ENCODE results near the gene CREBBP. TPM values are rescaled to one million over a fixed set of nuclear protein-coding genes. Genes with fewer than 3 reads are reported as not detected.
A peak's percentile ranks its signal among the peaks of the same experiment; 100 is the strongest.

CREBBP gene
- total RNA-seq, 2 experiments from 2014 or later = 26.6 to 29.5 TPM

DNA sequence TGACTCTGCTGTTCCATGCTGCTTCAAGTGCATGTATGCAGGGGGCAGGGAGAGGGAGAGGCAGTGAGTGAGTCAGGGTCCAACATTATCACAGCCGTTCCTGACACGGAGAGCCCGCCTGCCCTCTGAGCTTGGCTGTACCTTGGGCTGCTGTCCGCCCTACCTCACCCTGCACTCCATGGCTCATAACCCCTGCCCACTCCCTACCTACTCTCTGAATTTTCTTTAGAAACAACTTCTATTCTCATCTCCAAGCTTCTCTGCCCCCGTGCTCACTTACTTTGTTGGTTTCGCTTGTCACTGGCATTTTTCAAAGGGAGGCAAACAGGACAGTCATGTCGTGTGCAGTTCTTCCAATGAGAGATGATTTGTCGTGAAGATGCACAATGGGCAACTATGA lies 88.8 kb downstream of the CREBBP start:
- POLR2A ChIA-PET = no interaction called here
- CTCF ChIA-PET = interaction anchor here (0.6 kb wide), 1 partner anchor 51 kb away, joined by 3 read pairs; no protein-coding TSS in a partner anchor

GRCh38 chr16:3789375-3790099 lies 91.0 kb downstream of the CREBBP start:
- H3K4me1 Mint-ChIP-seq (ENCODE audit: low read depth) = peaks cover 31% of the 10 kb centered on the region
- no peaks in the 10 kb centered on the region for H3K9me3 Mint-ChIP-seq
- H3K36me3 Mint-ChIP-seq = peaks cover 34% of the 10 kb centered on the region
- ChIA-PET CTCF (no interaction called here), POLR2A (interaction anchor here (0.6 kb wide), 1 partner anchor 21 kb away, joined by 3 read pairs; no protein-coding TSS in a partner anchor)
- no peak overlapping the region for H3K4me3 Mint-ChIP-seq
- intact Hi-C loops (cut with micrococcal nuclease) = loop anchor here (1.0 to 5.0 kb wide), 3 partner anchors 36 to 90 kb away; no protein-coding TSS in a partner anchor
- no peak for DNase-seq
- no peaks in the 10 kb centered on the region for H3K27me3 Mint-ChIP-seq
- H3K27ac Mint-ChIP-seq = no peak overlapping the region

More for the DNA sequence above, 88.8 kb downstream of the CREBBP start:
- Mint-ChIP-seq H3K27me3 (no peaks in the 10 kb centered on the region), H3K9me3 (no peaks in the 10 kb centered on the region), H3K4me1 (ENCODE audit: low read depth) (peaks cover 38% of the 10 kb centered on the region), H3K27ac (no peak overlapping the region), H3K4me3 (no peak overlapping the region), H3K36me3 (peaks cover 31% of the 10 kb centered on the region)
- no peak for DNase-seq
- intact Hi-C loops (cut with micrococcal nuclease) = no loop called here

GRCh38 chr16:3788711-3789374 lies 91.7 kb downstream of the CREBBP start:
- no peak for DNase-seq
- peaks cover 34% of the 10 kb centered on the region for H3K36me3 Mint-ChIP-seq
- no peak overlapping the region for H3K27ac Mint-ChIP-seq

GRCh38 chr16:3787924-3788661 lies 92.4 kb downstream of the CREBBP start:
- H3K36me3 Mint-ChIP-seq = peaks cover 30% of the 10 kb centered on the region
- ChIA-PET POLR2A (no interaction called here), CTCF (no interaction called here)
- intact Hi-C loops (cut with micrococcal nuclease) = loop anchor here (5.0 kb wide), 1 partner anchor 69 kb away; no protein-coding TSS in a partner anchor
- no peaks in the 10 kb centered on the region for H3K27me3 Mint-ChIP-seq
- no peak overlapping the region for H3K4me3 Mint-ChIP-seq
- no peaks in the 10 kb centered on the region for H3K9me3 Mint-ChIP-seq
- H3K4me1 Mint-ChIP-seq (ENCODE audit: low read depth) = peaks cover 27% of the 10 kb centered on the region
- no peak overlapping the region for H3K27ac Mint-ChIP-seq
- no peak for DNase-seq

More at GRCh38 chr16:3788711-3789374, 91.7 kb downstream of the CREBBP start:
- ChIA-PET CTCF (no interaction called here), POLR2A (no interaction called here)
- no peak overlapping the region for H3K4me3 Mint-ChIP-seq
- H3K27me3 Mint-ChIP-seq = no peaks in the 10 kb centered on the region
- H3K9me3 Mint-ChIP-seq = no peaks in the 10 kb centered on the region
- H3K4me1 Mint-ChIP-seq (ENCODE audit: low read depth) = peaks cover 31% of the 10 kb centered on the region
- intact Hi-C loops (cut with micrococcal nuclease) = loop anchor here (1.0 to 5.0 kb wide), 3 partner anchors 36 to 90 kb away; no protein-coding TSS in a partner anchor

- CTCF ChIA-PET = no interaction called here
- Mint-ChIP-seq H3K4me3 (no peak overlapping the region), H3K9me3 (no peaks in the 10 kb centered on the region), H3K36me3 (peaks cover 23% of the 10 kb centered on the region), H3K27ac (no peak overlapping the region), H3K27me3 (no peaks in the 10 kb centered on the region), H3K4me1 (ENCODE audit: low read depth) (peaks cover 23% of the 10 kb centered on the region)
- POLR2A ChIA-PET = interaction anchor here (0.7 kb wide), 1 partner anchor 8 kb away, joined by 3 read pairs; no protein-coding TSS in a partner anchor
- intact Hi-C loops (cut with micrococcal nuclease) = loop anchor here (5.0 kb wide), 1 partner anchor 72 kb away; no protein-coding TSS in a partner anchor
- DNase-seq = no peak
Measured at GRCh38 chr16:3785413-3785812, 95.1 kb downstream of the CREBBP start.

DNA sequence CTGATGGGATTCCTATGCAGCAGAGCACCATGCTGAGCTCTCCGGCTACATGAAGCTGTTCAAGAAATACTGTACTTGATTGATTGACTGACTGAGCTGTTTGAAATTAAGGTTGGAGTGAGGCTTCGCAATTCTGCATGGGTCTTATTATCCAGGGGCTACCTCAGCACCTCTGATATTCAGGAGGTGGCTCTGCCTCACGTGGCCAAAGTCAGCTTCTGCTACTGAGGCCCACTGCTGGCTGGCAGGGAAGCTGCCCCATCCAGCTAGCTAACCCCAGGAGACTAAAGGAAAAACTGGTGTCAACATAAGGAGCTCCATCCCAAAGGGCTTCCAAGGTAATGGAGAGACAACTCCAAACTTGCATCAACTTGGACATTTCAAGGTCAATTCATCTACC lies 97.0 kb downstream of the CREBBP start:
- Mint-ChIP-seq H3K4me1 (ENCODE audit: low read depth) (peaks cover 7% of the 10 kb centered on the region), H3K27me3 (no peaks in the 10 kb centered on the region), H3K27ac (no peak overlapping the region), H3K36me3 (peaks cover 21% of the 10 kb centered on the region), H3K9me3 (no peaks in the 10 kb centered on the region), H3K4me3 (no peak overlapping the region)
- ChIA-PET POLR2A (interaction anchor here (0.5 kb wide), 1 partner anchor 115 kb away, joined by 3 read pairs; no protein-coding TSS in a partner anchor), CTCF (no interaction called here)
- DNase-seq = no peak
- intact Hi-C loops (cut with micrococcal nuclease) = no loop called here

- Mint-ChIP-seq H3K27ac (no peak overlapping the region), H3K36me3 (peaks cover 21% of the 10 kb centered on the region), H3K4me3 (no peak overlapping the region), H3K4me1 (ENCODE audit: low read depth) (peaks cover 7% of the 10 kb centered on the region), H3K27me3 (no peaks in the 10 kb centered on the region), H3K9me3 (no peaks in the 10 kb centered on the region)
- intact Hi-C loops (cut with micrococcal nuclease) = no loop called here
- ChIA-PET CTCF (no interaction called here), POLR2A (no interaction called here)
- DNase-seq = no peak
Measured at GRCh38 chr16:3782566-3782965, 97.9 kb downstream of the CREBBP start.

DNA sequence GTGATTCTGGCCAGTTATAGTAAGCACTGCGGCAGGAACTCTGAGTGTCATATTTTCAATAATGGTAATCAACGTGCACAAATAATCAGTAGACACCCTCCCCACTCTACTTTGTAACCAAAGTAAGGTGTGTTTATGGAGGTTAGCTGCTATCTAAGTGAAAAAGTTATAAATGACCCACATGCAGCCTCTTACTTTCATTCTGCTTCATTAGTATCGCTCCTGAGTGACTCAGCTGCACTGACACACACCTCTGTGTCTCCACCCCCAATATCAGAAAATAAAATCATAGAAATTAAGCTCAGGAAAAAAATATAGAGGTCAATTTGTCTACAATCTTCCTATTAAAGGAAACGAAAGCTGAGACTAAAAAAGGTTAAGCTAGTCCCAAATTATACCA lies 99.1 kb downstream of the CREBBP start:
- DNase-seq = no peak
- intact Hi-C loops (cut with micrococcal nuclease) = no loop called here
- Mint-ChIP-seq H3K27me3 (no peaks in the 10 kb centered on the region), H3K4me1 (ENCODE audit: low read depth) (peaks cover 7% of the 10 kb centered on the region), H3K4me3 (no peak overlapping the region), H3K9me3 (no peaks in the 10 kb centered on the region), H3K36me3 (peaks cover 22% of the 10 kb centered on the region), H3K27ac (no peak overlapping the region)
- CTCF ChIA-PET = interaction anchor here (1.1 kb wide), 1 partner anchor 91 kb away, joined by 3 read pairs; no protein-coding TSS in a partner anchor
- POLR2A ChIA-PET = no interaction called here

DNA sequence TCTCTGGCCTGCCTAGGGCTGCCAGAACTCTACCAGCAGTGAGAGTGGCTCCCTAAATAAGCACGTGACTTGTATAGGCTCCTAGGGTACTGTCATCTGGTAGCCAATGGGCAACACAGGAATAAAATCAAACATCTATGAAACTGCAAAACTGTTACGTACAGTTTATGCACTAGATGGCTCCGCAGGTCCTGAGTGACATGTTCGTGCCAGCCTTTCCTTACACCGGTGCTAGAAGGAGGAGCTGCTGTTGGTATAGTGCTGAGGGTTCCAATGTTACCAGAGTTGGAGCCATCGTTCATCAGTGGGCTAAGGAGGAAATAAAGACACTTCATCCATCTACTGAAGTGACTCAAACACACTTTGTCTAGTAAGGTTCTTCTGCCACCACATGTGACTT lies 99.9 kb downstream of the CREBBP start:
- ChIA-PET POLR2A (no interaction called here), CTCF (interaction anchor here (0.6 kb wide), 1 partner anchor 936 kb away, joined by 3 read pairs; no protein-coding TSS in a partner anchor)
- DNase-seq = peak; percentile 16
- Mint-ChIP-seq H3K4me1 (ENCODE audit: low read depth) (peaks cover 7% of the 10 kb centered on the region), H3K27me3 (no peaks in the 10 kb centered on the region), H3K36me3 (peaks cover 19% of the 10 kb centered on the region), H3K9me3 (no peaks in the 10 kb centered on the region), H3K27ac (no peak overlapping the region), H3K4me3 (no peak overlapping the region)
- intact Hi-C loops (cut with micrococcal nuclease) = no loop called here

DNA sequence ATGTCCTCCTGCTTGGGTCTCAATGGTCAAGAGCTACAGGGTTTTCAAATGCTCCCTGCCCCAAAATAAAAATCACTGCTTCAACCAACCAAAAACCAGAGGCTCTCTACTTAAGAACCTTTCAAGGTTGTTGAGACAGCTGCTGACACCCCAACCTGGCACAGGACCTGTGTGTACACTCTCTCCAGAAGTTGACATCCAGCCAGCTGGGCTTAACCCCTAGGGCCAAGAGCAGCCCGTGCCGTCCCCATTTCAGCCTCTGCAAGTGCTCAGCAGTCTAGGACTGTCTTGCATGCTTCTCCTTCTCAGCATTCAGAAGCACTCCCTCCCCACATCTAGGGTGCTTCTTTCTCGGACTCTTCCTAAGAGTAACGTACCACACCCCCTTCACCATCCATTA lies 104.2 kb downstream of the CREBBP start:
- Mint-ChIP-seq H3K4me1 (ENCODE audit: low read depth) (peaks cover 3% of the 10 kb centered on the region), H3K4me3 (no peak overlapping the region), H3K9me3 (no peaks in the 10 kb centered on the region), H3K27me3 (no peaks in the 10 kb centered on the region), H3K27ac (no peak overlapping the region), H3K36me3 (peaks cover 24% of the 10 kb centered on the region)
- ChIA-PET POLR2A (no interaction called here), CTCF (no interaction called here)
- no peak for DNase-seq
- intact Hi-C loops (cut with micrococcal nuclease) = no loop called here

GRCh38 chr16:3774819-3775218 lies 105.7 kb downstream of the CREBBP start:
- intact Hi-C loops (cut with micrococcal nuclease) = no loop called here
- no peak for DNase-seq
- no peaks in the 10 kb centered on the region for H3K27me3 Mint-ChIP-seq
- no peaks in the 10 kb centered on the region for H3K4me1 Mint-ChIP-seq (ENCODE audit: low read depth)
- H3K36me3 Mint-ChIP-seq = peaks cover 28% of the 10 kb centered on the region
- ChIA-PET POLR2A (no interaction called here), CTCF (no interaction called here)
- no peak overlapping the region for H3K27ac Mint-ChIP-seq
- H3K4me3 Mint-ChIP-seq = no peak overlapping the region
- H3K9me3 Mint-ChIP-seq = no peaks in the 10 kb centered on the region

DNA sequence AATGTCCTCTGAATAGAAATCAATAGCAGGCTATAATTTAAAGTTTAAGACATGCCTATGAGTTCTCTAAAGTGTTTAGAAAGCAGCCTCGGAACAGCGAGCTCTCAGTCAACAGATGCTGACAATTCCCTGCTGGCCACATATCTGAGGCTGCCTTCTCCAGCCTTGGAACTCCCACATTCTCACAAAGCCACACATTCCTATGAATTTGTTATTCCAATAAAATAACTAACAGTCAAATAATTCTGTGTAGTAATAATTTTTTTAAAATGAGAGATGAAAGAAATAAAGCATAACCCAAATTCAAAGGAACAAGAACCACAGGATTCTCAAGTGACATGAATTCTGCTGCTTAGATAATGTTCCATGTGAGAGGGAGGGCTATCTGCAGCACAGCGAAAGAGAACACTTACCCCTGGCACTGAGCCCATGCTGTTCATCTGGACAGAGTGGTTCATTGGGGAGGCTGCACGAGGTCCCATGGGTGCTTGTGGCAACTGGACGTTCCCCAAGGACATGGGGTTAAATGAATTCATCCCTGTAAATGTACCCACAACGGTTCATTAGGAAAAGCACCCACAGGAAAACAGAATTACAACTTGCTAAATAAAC lies 106.3 kb downstream of the CREBBP start:
- no peaks in the 10 kb centered on the region for H3K27me3 Mint-ChIP-seq
- H3K36me3 Mint-ChIP-seq = peaks cover 25% of the 10 kb centered on the region
- H3K9me3 Mint-ChIP-seq = no peaks in the 10 kb centered on the region
- ChIA-PET POLR2A (no interaction called here), CTCF (no interaction called here)
- no peaks in the 10 kb centered on the region for H3K4me1 Mint-ChIP-seq (ENCODE audit: low read depth)
- H3K4me3 Mint-ChIP-seq = no peak overlapping the region
- intact Hi-C loops (cut with micrococcal nuclease) = no loop called here
- DNase-seq = no peak
- no peak overlapping the region for H3K27ac Mint-ChIP-seq

Measured in activated CD4-positive, alpha-beta memory T cell treated with anti-CD3 and anti-CD28 coated beads for 36 hours (primary cell).